Ovary (tissue), 9 donors: ENCODE results near the gene ZNF561. TPM values are rescaled to one million over a fixed set of nuclear protein-coding genes. Genes with fewer than 3 reads are reported as not detected.

Experiments used
- DNase-seq, 5 donors: peaks; one replicate each; pipeline ENCODE4 v3.0.0-alpha.2; 2019 to 2020
- H3K27ac ChIP-seq, 2 donors: fragments of 200-600 bp; one replicate each; pipeline versions ENCODE4 v1.5.1 to v1.8.0; 2019 to 2022
- H3K27me3 ChIP-seq: fragments of 200-600 bp; one replicate; pipeline ENCODE4 v1.8.0; 2022
- H3K36me3 ChIP-seq: fragments of 200-600 bp; sonication (generic); one replicate; pipeline ENCODE4 v1.5.1; 2019
- H3K4me1 ChIP-seq: one replicate; pipeline ENCODE4 v1.8.1; 2013; ENCODE audit warnings: mild to moderate bottlenecking, moderate library complexity; ENCODE audit not compliant: insufficient read depth
- H3K4me3 ChIP-seq: fragments of 200-600 bp; sonication (generic); one replicate; pipeline ENCODE4 v1.5.1; 2017
- H3K9me3 ChIP-seq, 2 donors: fragments of 200-600 bp in 1 of 2; sonication (generic) in 1 of 2; one replicate each; pipeline versions ENCODE4 v1.5.1 to v1.8.1; 2013 to 2019; ENCODE audit warnings: mild to moderate bottlenecking in 1 of 2, moderate library complexity in 1 of 2
- EP300 ChIP-seq: sonication (generic); formaldehyde crosslinking; IDR thresholded peaks from one replicate; pipeline ENCODE4 v1.6.1; 2017; ENCODE audit warnings: antibody characterized with exemption
- POLR2A ChIP-seq: fragments of 450-650 bp; IDR thresholded peaks from one replicate; pipeline ENCODE4 v1.6.1; 2017; ENCODE audit warnings: antibody characterized with exemption, mild to moderate bottlenecking, moderate library complexity
- WGBS, 3 donors: extraction: QIAGEN DNeasy Blood & Tissue Kit in 1 of 3; methylation state at CpG; one replicate each; pipeline versions ENCODE4 v1.1.5 to v1.1.7; 2013 to 2017; 5-methylcytosine and 5-hydroxymethylcytosine counted together
- intact Hi-C, 4 donors: fragments of 100-400 bp; cut with DNase I; formaldehyde crosslinking; loops; one replicate each; pipeline versions ENCODE4 v1.11.0 to v1.15.1; 2022 to 2023
- polyA plus RNA-seq, 2 donors: library from polyadenylated mRNA; stranded (reverse); fragments of 200-250 nt in 1 of 2; fragments of 350-450 nt in 1 of 2; fragmentation: Illumina TruSeq in 1 of 2; extraction: RNeasy Lipid Tissue Mini Kit (QIAGEN cat#74804) in 1 of 2; gene quantifications; one replicate each; pipeline ENCODE4 v1.2.3, GENCODE V29; 2013 to 2014
- total RNA-seq, 7 donors: library from RNA; depleted of rRNA in 2 of 7; stranded (reverse); fragments of >200 nt in 2 of 7; fragmentation: NEBNext Ultra II Directional in 3 of 7; extraction: Animal tissue kit (Norgen Biotek cat#: 25700) in 3 of 7; gene quantifications; one replicate each; pipeline versions ENCODE4 v1.1.0 to v1.2.4, GENCODE V29; 2016 to 2023
- TF ChIP-seq, protein P1 (sequence below), 3 donors: fragments of 450-650 bp in 2 of 3; fragments of 200-600 bp in 1 of 3; IDR thresholded peaks; one replicate each; pipeline versions ENCODE4 v1.5.1 to v1.8.0; 2016 to 2022; ENCODE audit warnings: antibody characterized with exemption in 3 of 3, mild to moderate bottlenecking in 1 of 3
- donor health status: DM: no; HTN: no; CAD: no; lungs with moderate emphysema.
- donor health status: DM: no; HTN: no; CAD: no.
- donor health status: Bipolar disorder and iron deficiency.
- donor health status: DM: yes; HTN: yes; CAD: no.
- donor health status: DM: no; HTN: no; CAD: no.
- donor health status: DM: yes; HTN: yes; CAD: no.

Gene ZNF561
- total and polyA plus RNA-seq, 9 donors = 27.1 to 48.3 (median 38.5) TPM

DNA sequence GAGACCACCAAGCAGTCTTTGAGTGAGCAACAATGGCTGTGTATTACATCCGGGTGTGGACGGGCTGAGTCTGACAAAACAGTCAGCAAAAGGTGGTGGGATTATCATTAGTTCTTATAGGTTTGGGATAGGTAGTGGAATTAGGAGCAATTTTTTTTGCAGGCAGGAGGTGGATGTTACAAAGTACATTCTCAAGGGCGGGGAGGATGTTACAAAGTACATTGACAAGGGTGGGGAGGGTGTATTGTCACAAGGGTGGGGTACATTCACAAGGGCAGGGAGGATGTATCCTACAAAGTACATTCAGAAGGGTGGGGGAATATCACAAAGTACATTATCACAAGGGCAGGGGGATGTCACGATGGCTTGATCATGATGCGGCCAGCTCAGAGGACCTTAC, 15.0 kb upstream of the ZNF561 start:
- WGBS, 3 donors = 94 to 97% (median 96%) methylated on average over 5 of the region's 5 CpGs
- H3K36me3 ChIP-seq = no peaks in the 10 kb centered on the region
- intact Hi-C loops = no loop called here

DNA sequence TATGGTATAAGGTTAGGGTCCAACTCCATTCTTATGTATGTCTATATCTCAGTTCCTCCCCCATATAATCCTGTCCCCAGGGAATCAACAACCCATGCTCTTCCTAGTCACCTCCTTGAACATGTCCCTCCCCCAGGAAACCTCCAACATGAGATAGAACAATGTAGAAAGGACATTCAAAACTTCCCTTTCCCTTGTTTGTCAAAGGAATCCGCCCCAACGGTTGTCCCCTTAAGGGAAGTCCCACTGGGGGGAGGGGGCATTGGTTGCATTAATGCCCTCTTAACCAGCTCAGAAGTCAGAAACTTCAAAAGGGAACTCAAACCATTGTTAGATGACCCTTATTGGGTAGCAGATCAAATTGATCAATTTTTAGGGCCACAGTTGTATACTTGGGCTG, 6.8 kb upstream of the ZNF561 start:
- Histone ChIP-seq H3K9me3 (no peaks in the 10 kb centered on the region), H3K27ac (no peak overlapping the region), H3K27me3 (no peaks in the 10 kb centered on the region), H3K4me1 (no peaks in the 10 kb centered on the region), H3K36me3 (no peaks in the 10 kb centered on the region), H3K4me3 (no peak overlapping the region)
- 89 to 93% (median 89%) methylated on average over 2 of the region's 2 CpGs for WGBS, 3 donors
- intact Hi-C loops = loop anchor here in 3 of 4 donors (5.0 to 10.0 kb wide), 3 partner anchors 47 to 164 kb away; partner anchors contain the start of gene ZNF562 (in 1 of the 3)
- no peak for DNase-seq
- TF ChIP-seq, protein P1, sequence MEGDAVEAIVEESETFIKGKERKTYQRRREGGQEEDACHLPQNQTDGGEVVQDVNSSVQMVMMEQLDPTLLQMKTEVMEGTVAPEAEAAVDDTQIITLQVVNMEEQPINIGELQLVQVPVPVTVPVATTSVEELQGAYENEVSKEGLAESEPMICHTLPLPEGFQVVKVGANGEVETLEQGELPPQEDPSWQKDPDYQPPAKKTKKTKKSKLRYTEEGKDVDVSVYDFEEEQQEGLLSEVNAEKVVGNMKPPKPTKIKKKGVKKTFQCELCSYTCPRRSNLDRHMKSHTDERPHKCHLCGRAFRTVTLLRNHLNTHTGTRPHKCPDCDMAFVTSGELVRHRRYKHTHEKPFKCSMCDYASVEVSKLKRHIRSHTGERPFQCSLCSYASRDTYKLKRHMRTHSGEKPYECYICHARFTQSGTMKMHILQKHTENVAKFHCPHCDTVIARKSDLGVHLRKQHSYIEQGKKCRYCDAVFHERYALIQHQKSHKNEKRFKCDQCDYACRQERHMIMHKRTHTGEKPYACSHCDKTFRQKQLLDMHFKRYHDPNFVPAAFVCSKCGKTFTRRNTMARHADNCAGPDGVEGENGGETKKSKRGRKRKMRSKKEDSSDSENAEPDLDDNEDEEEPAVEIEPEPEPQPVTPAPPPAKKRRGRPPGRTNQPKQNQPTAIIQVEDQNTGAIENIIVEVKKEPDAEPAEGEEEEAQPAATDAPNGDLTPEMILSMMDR (IDR thresholded peaks at IDR 0.05) = no peak
- no peak for TF ChIP-seq POLR2A
- no peak for TF ChIP-seq EP300

More for the DNA sequence above, 15.0 kb upstream of the ZNF561 start:
- H3K27me3 ChIP-seq = no peaks in the 10 kb centered on the region
- DNase-seq = no peak
- H3K4me1 ChIP-seq = no peaks in the 10 kb centered on the region
- no peak overlapping the region for H3K27ac ChIP-seq
- no peak for TF ChIP-seq POLR2A
- TF ChIP-seq, protein P1 (IDR thresholded peaks at IDR 0.05) = no peak
- TF ChIP-seq EP300 = no peak
- no peaks in the 10 kb centered on the region for H3K9me3 ChIP-seq
- H3K4me3 ChIP-seq = no peak overlapping the region

DNA sequence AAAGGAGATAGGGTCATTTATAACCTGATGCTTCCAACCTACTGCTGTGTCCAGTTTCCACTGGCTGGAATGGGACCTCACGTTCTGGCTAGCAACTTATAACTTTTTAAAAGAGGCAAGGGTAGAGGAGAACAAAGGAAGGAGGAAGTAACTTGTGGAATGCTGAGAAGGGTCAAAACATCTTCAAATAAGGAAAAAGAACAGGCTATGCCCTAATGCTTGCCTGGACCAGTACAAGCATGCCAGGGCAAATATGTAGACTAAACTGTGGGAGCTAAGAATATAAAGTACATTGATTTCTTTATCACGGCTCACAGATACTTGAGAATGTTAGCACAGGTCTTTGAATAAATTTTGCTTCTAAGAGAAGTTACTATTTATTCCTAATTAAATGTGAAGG, 1.5 kb upstream of the ZNF561 start:
- H3K27me3 ChIP-seq = no peaks in the 10 kb centered on the region
- 10 to 22% (median 20%) methylated on average over 2 of the region's 2 CpGs for WGBS, 3 donors
- no peak overlapping the region for H3K4me3 ChIP-seq
- TF ChIP-seq EP300 = no peak
- TF ChIP-seq POLR2A = no peak
- TF ChIP-seq, protein P1 (IDR thresholded peaks at IDR 0.05) = no peak
- no peak for DNase-seq
- H3K4me1 ChIP-seq = peaks cover 7% of the 10 kb centered on the region
- H3K9me3 ChIP-seq = no peaks in the 10 kb centered on the region
- intact Hi-C loops = loop anchor here in 3 of 4 donors (5.0 to 10.0 kb wide), 5 partner anchors 52 to 310 kb away; partner anchors contain the start of gene ZNF562 (in 1 of the 3)
- H3K36me3 ChIP-seq = no peaks in the 10 kb centered on the region
- no peak overlapping the region for H3K27ac ChIP-seq

DNA sequence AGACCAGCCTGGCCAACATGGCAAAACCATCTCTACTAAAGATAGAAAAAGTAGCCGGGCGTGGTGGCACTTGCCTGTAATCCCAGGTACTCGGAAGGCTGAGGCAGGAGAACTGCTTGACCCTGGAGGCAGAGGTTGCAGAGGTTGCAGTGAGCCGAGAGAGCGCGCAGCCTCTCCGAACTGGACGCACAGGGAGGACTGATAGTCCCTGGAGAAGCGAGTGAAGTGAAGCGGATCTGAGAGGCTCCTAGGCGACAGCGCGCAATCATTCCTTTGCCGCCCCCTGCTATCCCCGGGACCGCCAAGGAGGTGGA, 233 bp downstream of the ZNF561 start:
- DNase-seq = no peak
- peaks cover 7% of the 10 kb centered on the region for H3K4me1 ChIP-seq
- H3K36me3 ChIP-seq = no peaks in the 10 kb centered on the region
- TF ChIP-seq EP300 (no peak), POLR2A (no peak)
- TF ChIP-seq, protein P1 (IDR thresholded peaks at IDR 0.05) = no peak
- WGBS, 3 donors = 0 to 1% (median 1%) methylated on average over 14 to 16 of the region's 16 CpGs
- intact Hi-C loops = loop anchor here in 3 of 4 donors (5.0 to 10.0 kb wide), 5 partner anchors 54 to 308 kb away; partner anchors contain the start of gene ZNF562 (in 1 of the 3)
- no peaks in the 10 kb centered on the region for H3K27me3 ChIP-seq
- H3K4me3 ChIP-seq = peak overlapping the region; percentile 81
- H3K27ac ChIP-seq = peak overlapping the region; percentile 69 to 79
- no peaks in the 10 kb centered on the region for H3K9me3 ChIP-seq
